ENCODE measurements around the gene CSH2. TPM values are rescaled to one million over a fixed set of nuclear protein-coding genes. Genes with fewer than 3 reads are reported as not detected.
"Not testable (repeated sequence)": the region's sequence is repeated elsewhere in the genome, so short reads cannot be mapped to it uniquely, and the experiment has no call there.

Gene CSH2
- total RNA-seq, 1 donor from 2014 or later, result not detected

DNA sequence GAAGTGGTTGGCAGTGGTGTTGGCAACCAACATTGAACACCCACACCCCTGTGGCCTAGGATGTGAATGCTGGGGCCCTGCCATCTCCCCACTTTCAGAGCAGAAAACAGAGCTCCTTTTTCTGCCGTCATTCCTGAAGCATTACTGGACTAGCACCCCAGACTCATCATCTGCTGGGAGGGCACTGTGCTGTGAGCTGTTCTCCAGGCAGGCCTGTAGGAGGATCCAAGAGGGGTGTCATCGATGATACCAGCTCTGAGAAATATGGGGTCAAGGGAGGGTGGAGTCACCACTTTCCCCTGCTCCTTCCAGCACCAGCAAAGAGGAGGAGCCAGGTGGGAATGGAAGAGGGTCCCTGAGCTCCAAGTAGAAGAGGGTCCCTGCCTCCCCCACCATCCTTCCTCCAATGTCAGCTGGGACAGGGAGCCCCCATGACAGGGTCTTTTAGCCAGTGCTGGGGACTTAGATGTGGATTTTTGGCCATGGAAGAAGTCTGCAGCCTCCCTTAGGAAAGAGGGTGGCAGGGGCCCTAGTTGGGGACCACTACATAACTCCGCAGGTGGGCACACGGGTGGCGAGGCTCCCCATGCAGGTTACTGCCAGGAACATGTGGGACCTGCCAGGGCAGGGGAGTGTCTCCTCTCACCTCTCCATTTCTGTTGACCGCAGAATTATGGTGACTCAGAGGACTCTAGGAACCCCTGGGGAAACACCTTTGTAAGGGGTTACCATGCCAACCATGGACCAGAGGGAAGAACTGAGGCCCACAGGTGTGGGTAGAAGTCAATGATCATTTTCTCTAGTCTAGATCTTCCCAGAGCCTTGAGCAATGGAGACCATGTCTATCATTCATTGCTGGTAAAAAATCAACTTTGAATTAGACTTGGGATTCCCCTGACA lies 25.7 kb upstream of the CSH2 start:
- not testable (repeated sequence) for DNase-seq (ENCODE audit: extremely low read depth, low read depth, low spot score)

DNA sequence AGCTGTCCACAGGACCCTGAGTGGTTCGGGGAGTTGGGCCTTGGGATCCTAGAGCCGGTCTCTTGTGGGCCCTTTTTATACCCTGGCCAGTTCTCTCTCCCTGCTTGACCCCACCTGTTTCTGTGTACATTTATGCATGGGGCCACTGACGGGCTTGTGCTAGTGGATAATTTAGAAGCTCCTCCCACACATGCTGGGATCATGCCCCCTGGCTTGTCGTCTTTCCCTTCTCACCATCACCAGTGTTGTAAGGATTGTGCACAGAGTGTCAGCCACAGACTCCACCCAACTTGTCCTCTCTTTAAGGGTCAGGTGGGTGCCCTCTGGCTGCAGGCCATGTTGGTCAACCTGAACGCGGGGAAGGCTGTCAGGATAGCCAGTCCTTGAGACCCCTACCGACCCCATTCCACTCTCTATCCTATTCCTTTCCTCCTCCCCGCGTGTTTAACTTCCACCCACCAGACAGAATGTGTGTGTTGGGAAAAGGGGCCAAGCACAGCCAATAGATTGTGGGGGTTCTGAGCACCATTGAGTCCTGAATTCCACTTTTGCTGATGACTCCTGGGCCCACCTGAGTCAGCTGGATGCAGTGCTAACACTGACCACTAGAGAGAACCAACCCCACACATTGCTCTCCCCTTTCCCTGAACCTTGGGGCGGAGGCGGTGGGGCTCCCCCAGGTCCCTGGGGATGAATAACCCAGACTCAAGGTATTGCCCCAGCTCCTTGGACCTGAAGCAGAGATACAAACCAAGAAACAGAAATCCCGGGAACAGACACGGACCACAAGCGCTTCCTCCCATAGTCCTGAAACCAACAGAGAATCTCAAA lies 23.3 kb upstream of the CSH2 start, which contains the start of gene CSH1:
TSS of gene CSH1 (minus strand) at position 51 of the 831 bp plus-strand sequence. CDS start 63 bp downstream, outside the sequence.
- not testable (repeated sequence) for DNase-seq (ENCODE audit: extremely low read depth, low read depth, low spot score)

- not testable (repeated sequence) for DNase-seq (ENCODE audit: extremely low read depth, low read depth, low spot score)
Measured at GRCh38 chr17:63894821-63895220, 21.3 kb upstream of the CSH2 start.

GRCh38 chr17:63894021-63894420 lies 20.5 kb upstream of the CSH2 start:
- DNase-seq (ENCODE audit: extremely low read depth, low read depth, low spot score), result not testable (repeated sequence)

- not testable (repeated sequence) for DNase-seq (ENCODE audit: extremely low read depth, low read depth, low spot score)
Measured at GRCh38 chr17:63892316-63893037, 19.0 kb upstream of the CSH2 start.

DNA sequence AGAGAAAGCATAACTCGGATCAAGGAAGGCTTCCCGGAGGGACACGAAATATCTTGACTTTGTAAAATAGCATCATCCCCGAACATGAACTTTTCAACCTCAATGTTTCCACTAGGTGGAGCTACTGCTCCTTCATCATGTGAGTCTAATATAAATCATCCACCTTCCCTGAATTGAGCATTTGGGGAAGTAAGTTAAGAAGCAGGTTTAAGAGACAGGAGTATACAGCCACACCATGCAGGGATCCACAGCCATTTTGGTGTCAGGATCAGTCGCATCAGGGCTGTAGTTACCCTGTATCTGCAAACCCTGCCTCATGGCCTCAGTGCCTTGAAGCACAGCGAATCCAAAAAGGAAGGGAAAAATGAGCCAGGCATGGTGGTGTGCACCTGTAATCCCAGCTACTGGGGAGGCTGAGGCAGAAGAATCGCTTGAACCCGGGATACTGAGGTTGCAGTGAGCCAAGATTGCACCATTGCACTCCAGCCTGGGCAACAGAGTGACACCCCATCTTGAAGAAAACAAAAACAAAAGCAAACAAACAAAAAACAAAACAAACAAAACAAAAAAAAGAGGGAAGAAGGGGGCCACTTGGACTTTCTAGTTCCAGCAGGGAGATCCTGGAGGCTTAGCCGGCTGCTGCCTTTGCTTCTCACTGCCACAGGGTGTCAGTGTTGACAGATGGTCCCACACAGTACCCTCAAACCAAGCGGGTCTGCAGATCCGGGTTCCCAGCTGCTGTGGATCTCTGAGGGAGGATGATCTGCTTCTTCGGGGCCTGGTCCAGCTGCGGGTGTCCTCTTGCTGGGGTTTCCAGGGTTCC lies 15.8 kb upstream of the CSH2 start:
- not testable (repeated sequence) for DNase-seq (ENCODE audit: extremely low read depth, low read depth, low spot score)

DNA sequence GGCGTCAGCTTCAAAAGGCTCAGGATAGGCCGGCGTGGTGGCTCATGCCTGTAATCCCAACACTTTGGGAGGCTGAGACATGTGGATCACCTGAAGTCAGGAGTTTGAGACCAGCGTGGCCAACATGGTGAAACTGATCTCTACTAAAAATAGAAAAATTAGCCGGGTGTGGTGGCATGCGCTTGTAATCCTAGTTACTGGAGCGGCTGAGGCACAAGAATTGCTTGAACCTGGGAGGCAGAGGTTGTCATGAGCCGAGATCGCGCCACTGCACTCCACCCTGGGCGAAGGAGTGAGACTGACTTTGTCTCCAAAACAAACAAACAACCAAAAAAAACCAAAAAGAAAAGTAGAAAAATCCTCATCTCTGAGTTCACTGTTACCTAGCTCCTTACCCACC lies 11.6 kb upstream of the CSH2 start:
- not testable (repeated sequence) for DNase-seq (ENCODE audit: extremely low read depth, low read depth, low spot score)

GRCh38 chr17:63882626-63883126 lies 9.2 kb upstream of the CSH2 start:
- not testable (repeated sequence) for DNase-seq (ENCODE audit: extremely low read depth, low read depth, low spot score)

- no peak for DNase-seq (ENCODE audit: extremely low read depth, low read depth, low spot score)
Measured at GRCh38 chr17:63881935-63882601, 8.6 kb upstream of the CSH2 start, which contains the start of gene GH2. Gene GH2 (minus strand): TSS chr17:63881944. CDS start chr17:63881801, 143 bp downstream.

DNA sequence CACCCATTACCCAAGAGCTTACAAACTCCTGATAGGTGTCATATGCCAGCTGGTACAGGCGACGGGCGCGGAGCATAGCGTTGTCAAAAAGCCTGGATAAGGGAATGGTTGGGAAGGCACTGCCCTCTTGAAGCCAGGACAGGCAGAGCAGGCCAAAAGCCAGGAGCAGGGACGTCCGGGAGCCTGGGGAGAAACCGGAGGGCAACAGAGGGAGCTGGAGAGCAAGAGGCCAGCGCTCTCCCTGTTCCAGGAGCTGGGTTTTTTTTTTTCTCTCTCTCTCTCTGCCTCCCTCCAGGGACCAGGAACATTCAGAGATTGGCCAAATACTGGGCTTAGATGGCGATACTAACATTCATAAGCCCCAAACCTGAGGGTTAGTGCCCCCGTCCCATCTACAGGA lies 7.9 kb upstream of the CSH2 start:
- not testable (repeated sequence) for DNase-seq (ENCODE audit: extremely low read depth, low read depth, low spot score)

- DNase-seq (ENCODE audit: extremely low read depth, low read depth, low spot score), result no peak
Measured at GRCh38 chr17:63880706-63881105, 7.2 kb upstream of the CSH2 start.

- not testable (repeated sequence) for DNase-seq (ENCODE audit: extremely low read depth, low read depth, low spot score)
Measured at GRCh38 chr17:63878413-63878812, 4.9 kb upstream of the CSH2 start.

DNA sequence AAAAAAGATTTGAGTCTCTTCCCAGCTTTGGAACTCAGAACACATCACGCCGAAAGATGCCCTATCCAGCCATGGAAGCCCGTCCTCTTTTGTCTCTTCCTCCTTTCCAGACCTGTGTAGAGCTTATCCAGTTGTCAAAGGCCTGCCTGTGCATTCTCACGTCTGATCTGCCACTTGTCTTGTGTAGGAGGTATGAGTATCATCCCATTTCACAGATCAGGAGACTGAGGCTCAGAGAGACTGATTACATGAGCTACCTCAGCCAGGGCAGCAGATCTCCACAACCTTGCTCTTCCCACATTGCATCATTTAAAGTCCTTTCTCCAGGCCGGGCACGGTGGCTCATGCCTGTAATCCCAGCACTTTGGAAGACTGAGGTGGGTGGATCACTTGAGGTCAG lies 1.2 kb upstream of the CSH2 start:
- DNase-seq (ENCODE audit: extremely low read depth, low read depth, low spot score), result not testable (repeated sequence)

- DNase-seq (ENCODE audit: extremely low read depth, low read depth, low spot score), result not testable (repeated sequence)
Measured at GRCh38 chr17:63874061-63874626, 667 bp upstream of the CSH2 start.

DNA sequence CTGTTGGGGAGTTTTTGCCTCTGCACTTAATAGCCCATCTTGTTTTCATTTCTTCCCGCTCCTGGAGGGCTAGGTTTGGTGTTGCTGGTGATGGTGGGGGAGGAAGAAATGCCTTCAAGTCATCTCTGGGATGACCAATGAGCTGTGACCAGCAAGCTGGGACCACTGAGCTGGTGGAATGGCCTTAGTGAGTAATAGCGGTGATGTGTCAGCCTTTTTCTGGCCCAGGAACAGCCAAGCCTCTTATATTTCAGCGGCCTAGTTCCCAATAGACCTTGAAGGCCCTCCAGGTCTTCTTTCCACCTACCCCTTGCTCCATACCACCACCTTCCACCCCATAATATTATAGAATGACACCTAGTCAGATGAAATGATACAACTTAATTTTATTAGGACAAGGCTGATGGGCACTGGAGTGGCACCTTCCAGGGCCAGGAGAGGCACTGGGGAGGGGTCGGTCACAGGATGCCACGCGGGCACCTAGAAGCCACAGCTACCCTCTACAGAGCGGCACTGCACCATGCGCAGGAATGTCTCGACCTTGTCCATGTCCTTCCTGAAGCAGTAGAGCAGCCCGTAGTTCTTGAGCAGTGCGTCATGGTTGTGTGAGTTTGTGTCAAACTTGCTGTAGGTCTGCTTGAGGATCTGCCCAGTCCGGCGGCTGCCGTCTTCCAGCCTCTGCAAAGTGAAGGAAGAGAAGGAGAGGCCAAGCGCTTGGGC lies 1.7 kb downstream of the CSH2 start:
- DNase-seq (ENCODE audit: extremely low read depth, low read depth, low spot score), result not testable (repeated sequence)

DNA sequence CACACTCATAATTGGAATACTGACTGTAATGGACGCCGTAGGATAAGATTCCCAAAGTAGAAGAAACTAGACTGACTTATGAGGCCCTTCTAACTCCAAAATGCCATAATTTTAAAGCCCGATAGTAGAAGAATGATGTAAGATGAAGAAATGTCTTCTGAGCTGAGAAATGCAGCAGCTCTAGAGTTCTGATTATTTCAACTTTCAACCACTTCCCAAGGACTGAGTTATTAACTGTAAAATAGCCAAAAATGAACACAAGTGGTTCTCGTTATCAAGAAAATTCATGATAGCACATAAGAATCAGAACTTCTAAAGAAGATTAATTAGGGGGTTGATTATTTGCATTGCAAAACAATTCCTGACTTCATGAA lies 3.2 kb downstream of the CSH2 start:
- DNase-seq (ENCODE audit: extremely low read depth, low read depth, low spot score), result not testable (repeated sequence)

GRCh38 chr17:63869491-63870291 lies 3.8 kb downstream of the CSH2 start:
- not testable (repeated sequence) for DNase-seq (ENCODE audit: extremely low read depth, low read depth, low spot score)
